ENCODE results near the gene GATA3. TPM values are rescaled to one million over a fixed set of nuclear protein-coding genes. Genes with fewer than 3 reads are reported as not detected.

The GATA3 gene
- total and polyA plus RNA-seq, 9 of the 15 experiments (the other 6 are each of a cell fraction or from before 2014, with no cell fraction given): 0.01 to 0.24 (median 0.09) TPM; not detected in 6

DNA sequence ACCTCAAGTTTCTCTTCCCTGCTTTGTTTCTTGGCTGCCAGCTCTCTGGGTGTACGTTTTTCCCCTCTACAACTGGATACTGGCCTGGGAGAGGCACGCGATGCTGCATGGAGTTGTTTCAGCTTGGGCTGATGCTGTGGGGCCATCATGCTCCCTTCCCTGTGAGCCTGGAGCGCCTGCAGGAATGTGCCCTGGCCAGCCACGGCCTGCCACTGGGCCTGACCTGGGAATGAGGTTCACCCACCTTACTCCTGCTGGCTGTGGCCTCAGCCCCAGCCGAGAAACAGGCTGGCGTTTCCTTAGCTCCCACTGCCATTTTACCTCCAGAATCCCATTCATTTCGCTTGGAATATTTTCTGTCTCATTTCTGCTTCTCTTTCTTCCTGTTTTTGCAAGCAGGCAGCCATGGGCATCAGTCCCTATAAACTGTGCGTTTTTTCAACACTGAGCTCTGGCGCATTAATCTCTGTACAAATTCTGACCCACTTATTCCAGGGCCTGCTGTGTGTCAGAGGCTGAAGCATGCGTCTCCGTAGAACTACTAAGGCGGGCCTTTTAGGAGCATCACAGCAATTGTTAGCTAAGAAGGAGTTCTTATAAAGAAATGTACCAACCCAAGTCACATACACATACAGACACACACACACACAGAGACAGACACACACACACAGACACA lies 57.9 kb downstream of the GATA3 start:
- ATAC-seq (no peak), DNase-seq (ENCODE audit: extremely low read depth in 1 of 4, low spot score in 3 of 4) (no peak), FAIRE-seq (no peak)
- Histone ChIP-seq H3K9ac (ENCODE audit: insufficient read depth in 1 of 2, low read depth in 2 of 2, low read length in 2 of 2) (no peak overlapping the region), H3K27ac (ENCODE audit: extremely low read depth, low read depth, low read length) (no peak overlapping the region), H3K9me1 (ENCODE audit: control insufficient read depth, insufficient read depth, low read length) (no peaks in the 10 kb centered on the region), H3K4me2 (ENCODE audit: insufficient read depth, low read length) (no peak overlapping the region), H2AFZ (ENCODE audit: low read depth, low read length) (no peak overlapping the region), H3K4me3 (no peak overlapping the region), H3K27me3 (ENCODE audit: control insufficient read depth in 2 of 2, insufficient read depth in 2 of 2, low read length in 2 of 2) (peaks cover 6% of the 10 kb centered on the region in 2 experiments; a peak in 3 of 5 replicates), H3K4me1 (replicated peaks in 1 of 2; ENCODE audit: control insufficient read depth in 2 of 2, insufficient read depth in 2 of 2, low read length in 2 of 2) (no peaks in the 10 kb centered on the region), H3K9me3 (replicated peaks; ENCODE audit: control insufficient read depth, insufficient read depth, low read depth, low read length) (no peaks in the 10 kb centered on the region), H3K79me2 (ENCODE audit: control insufficient read depth, insufficient read depth, low read length) (no peaks in the 10 kb centered on the region), H3K36me3 (ENCODE audit: control insufficient read depth, insufficient read depth, low read length) (no peaks in the 10 kb centered on the region), H4K20me1 (replicated peaks; ENCODE audit: control insufficient read depth, insufficient read depth, low read length) (no peaks in the 10 kb centered on the region)
- WGBS (ENCODE audit: insufficient coverage, low coverage, missing lambda C conversion rate): 2% methylated on average over 12 of the region's 13 CpGs
- in situ Hi-C loops (cut with MboI) (no loop called here), intact Hi-C loops (cut with micrococcal nuclease) (no loop called here)
- TF ChIP-seq PPARD (CRISPR knock-in tag; IDR thresholded peaks at IDR 0.05) (no peak), FOXM1 (IDR thresholded peaks at IDR 0.05; ENCODE audit: low read depth) (no peak), FOXM1 (CRISPR knock-in tag; IDR thresholded peaks at IDR 0.05; ENCODE audit: low read depth) (no peak), HMG20B (CRISPR knock-in tag; IDR thresholded peaks at IDR 0.05) (no peak), HNRNPH1 (optimal IDR thresholded peaks at IDR 0.05; ENCODE audit: low read depth, low read length) (no peak), DDX20 (tag; IDR thresholded peaks at IDR 0.05; ENCODE audit: low read depth) (no peak), NONO (IDR thresholded peaks at IDR 0.05; ENCODE audit: low read depth in 2 of 2, low read length in 1 of 2) (no peak), ARNT (IDR thresholded peaks at IDR 0.05) (no peak), ZNF253 (CRISPR knock-in tag; conservative IDR thresholded peaks at IDR 0.05) (no peak), HDAC6 (IDR thresholded peaks at IDR 0.05; ENCODE audit: low read depth, low read length) (no peak), BRD4 (IDR thresholded peaks at IDR 0.05) (no peak), TEAD4 (IDR thresholded peaks at IDR 0.05; ENCODE audit: low read length) (no peak), TEAD4 (CRISPR knock-in tag; IDR thresholded peaks at IDR 0.05; ENCODE audit: borderline replicate concordance) (no peak)
- BruUV-seq (replicated peaks): no TSS peak
- ChIA-PET CTCF (ENCODE audit: low intra/inter-chr PET ratio) (no interaction called here), POLR2A (no interaction called here)
